Measurements from ENCODE around the gene ADAMTS18.

DNA sequence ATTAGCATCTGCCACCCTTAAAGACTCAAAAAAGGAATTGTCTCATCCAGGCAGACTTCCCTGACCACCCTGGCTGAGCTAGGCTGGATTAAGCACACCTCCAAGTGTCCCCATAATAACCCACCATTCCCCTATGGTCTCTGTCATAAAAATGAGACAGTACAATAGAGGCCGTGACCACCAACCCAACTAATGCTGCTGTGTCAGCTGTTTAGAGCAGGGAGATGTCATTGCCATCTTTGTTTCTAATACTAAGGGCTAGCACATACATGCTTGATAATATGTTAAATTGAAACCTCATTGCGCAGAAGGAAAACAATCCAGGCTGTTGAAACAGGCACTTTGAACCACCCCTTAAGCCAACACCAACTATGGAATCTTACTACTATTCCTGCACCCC is 7.2 kb upstream of the ADAMTS18 start:
- TF ChIP-seq, protein P1, sequence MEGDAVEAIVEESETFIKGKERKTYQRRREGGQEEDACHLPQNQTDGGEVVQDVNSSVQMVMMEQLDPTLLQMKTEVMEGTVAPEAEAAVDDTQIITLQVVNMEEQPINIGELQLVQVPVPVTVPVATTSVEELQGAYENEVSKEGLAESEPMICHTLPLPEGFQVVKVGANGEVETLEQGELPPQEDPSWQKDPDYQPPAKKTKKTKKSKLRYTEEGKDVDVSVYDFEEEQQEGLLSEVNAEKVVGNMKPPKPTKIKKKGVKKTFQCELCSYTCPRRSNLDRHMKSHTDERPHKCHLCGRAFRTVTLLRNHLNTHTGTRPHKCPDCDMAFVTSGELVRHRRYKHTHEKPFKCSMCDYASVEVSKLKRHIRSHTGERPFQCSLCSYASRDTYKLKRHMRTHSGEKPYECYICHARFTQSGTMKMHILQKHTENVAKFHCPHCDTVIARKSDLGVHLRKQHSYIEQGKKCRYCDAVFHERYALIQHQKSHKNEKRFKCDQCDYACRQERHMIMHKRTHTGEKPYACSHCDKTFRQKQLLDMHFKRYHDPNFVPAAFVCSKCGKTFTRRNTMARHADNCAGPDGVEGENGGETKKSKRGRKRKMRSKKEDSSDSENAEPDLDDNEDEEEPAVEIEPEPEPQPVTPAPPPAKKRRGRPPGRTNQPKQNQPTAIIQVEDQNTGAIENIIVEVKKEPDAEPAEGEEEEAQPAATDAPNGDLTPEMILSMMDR (IDR thresholded peaks at IDR 0.05) = no peak
- TF ChIP-seq POLR2A (IDR thresholded peaks at IDR 0.05) = no peak
- no peak for TF ChIP-seq POLR2AphosphoS5 (IDR thresholded peaks at IDR 0.05)
- no peak for TF ChIP-seq EP300 (IDR thresholded peaks at IDR 0.05)

All from sigmoid colon (tissue), 4 donors.